HG03460 (cell line): ENCODE data around the gene SMIM38.

Experiments
- ATAC-seq: cut with Tn5 transposase; IDR thresholded peaks from one replicate; pipeline ENCODE4 v1.9.1; 2021; ENCODE audit not compliant: unreplicated experiment

SMIM38 gene

GRCh38 chr11:69158301-69159149 lies 2.8 kb downstream of the SMIM38 start:
- ATAC-seq = no peak

- ATAC-seq = no peak
Measured at GRCh38 chr11:69159150-69159852, 3.6 kb downstream of the SMIM38 start.

- ATAC-seq = no peak
Measured at GRCh38 chr11:69160296-69161116, 4.8 kb downstream of the SMIM38 start.

GRCh38 chr11:69161117-69161407 lies 5.3 kb downstream of the SMIM38 start:
- ATAC-seq = no peak

- ATAC-seq = no peak
Measured at GRCh38 chr11:69162505-69162904, 6.8 kb downstream of the SMIM38 start.

- ATAC-seq = no peak
Measured at GRCh38 chr11:69163842-69164241, 8.1 kb downstream of the SMIM38 start.

- ATAC-seq = no peak
Measured at GRCh38 chr11:69164824-69165223, 9.1 kb downstream of the SMIM38 start.

GRCh38 chr11:69165775-69166174 lies 10.0 kb downstream of the SMIM38 start:
- ATAC-seq = no peak

GRCh38 chr11:69166218-69167115 lies 10.7 kb downstream of the SMIM38 start:
- peak; percentile 94 for ATAC-seq

GRCh38 chr11:69167130-69167915 lies 11.6 kb downstream of the SMIM38 start:
- no peak for ATAC-seq

GRCh38 chr11:69167916-69168691 lies 12.4 kb downstream of the SMIM38 start:
- ATAC-seq = no peak

GRCh38 chr11:69169479-69169878 lies 13.7 kb downstream of the SMIM38 start:
- no peak for ATAC-seq

GRCh38 chr11:69170704-69171103 lies 15.0 kb downstream of the SMIM38 start:
- no peak for ATAC-seq

GRCh38 chr11:69171476-69172240 lies 15.9 kb downstream of the SMIM38 start:
- ATAC-seq = no peak

GRCh38 chr11:69172674-69173073 lies 16.9 kb downstream of the SMIM38 start:
- ATAC-seq = no peak

GRCh38 chr11:69173331-69173730 lies 17.6 kb downstream of the SMIM38 start:
- ATAC-seq = no peak

- ATAC-seq = no peak
Measured at GRCh38 chr11:69173925-69174581, 18.3 kb downstream of the SMIM38 start.

GRCh38 chr11:69174841-69175240 lies 19.1 kb downstream of the SMIM38 start:
- no peak for ATAC-seq
